ENCODE measurements around the gene FAM174A. TPM values are rescaled to one million over a fixed set of nuclear protein-coding genes. Genes with fewer than 3 reads are reported as not detected.

FAM174A gene
- total RNA-seq, 2 donors from 2014 or later = 6.9 to 9.6 TPM

GRCh38 chr5:100616981-100617380, 81.8 kb downstream of the FAM174A start:
- Mint-ChIP-seq H3K4me1 (peaks cover 5% of the 10 kb centered on the region), H3K4me3 (no peak overlapping the region), H3K9me3 (peaks cover 8% of the 10 kb centered on the region), H3K36me3 (ENCODE audit: low read depth) (no peaks in the 10 kb centered on the region), H3K27me3 (ENCODE audit: insufficient read depth) (no peaks in the 10 kb centered on the region), H3K27ac (no peak overlapping the region)
- 98 to 100% methylated on average over 2 to 3 of the region's 3 CpGs for WGBS, 2 experiments (ENCODE audit: insufficient coverage in 1 of 2, insufficient read length in 1 of 2)
- Histone ChIP-seq H3K9ac (ENCODE audit: extremely low read depth, low read length, poor library complexity, severe bottlenecking) (no peak overlapping the region), H3K4me1 (ENCODE audit: control insufficient read depth, insufficient read depth, low read length) (no peaks in the 10 kb centered on the region), H3K27ac (ENCODE audit: low read depth, low read length) (no peak overlapping the region), H3K36me3 (ENCODE audit: control insufficient read depth, insufficient read depth, low read length) (no peaks in the 10 kb centered on the region), H3K4me3 (ENCODE audit: low read length) (no peak overlapping the region), H3K27me3 (ENCODE audit: control insufficient read depth, insufficient read depth, low read length, poor library complexity, severe bottlenecking) (no peaks in the 10 kb centered on the region), H3K9me3 (ENCODE audit: control insufficient read depth, low read length) (no peaks in the 10 kb centered on the region)
- no peak for TF ChIP-seq CTCF (conservative IDR thresholded peaks at IDR 0.05)
- no peak for DNase-seq

- Histone ChIP-seq H3K27ac (ENCODE audit: low read depth, low read length) (no peak overlapping the region), H3K27me3 (ENCODE audit: control insufficient read depth, insufficient read depth, low read length, poor library complexity, severe bottlenecking) (no peaks in the 10 kb centered on the region), H3K4me1 (ENCODE audit: control insufficient read depth, insufficient read depth, low read length) (no peaks in the 10 kb centered on the region), H3K9ac (ENCODE audit: extremely low read depth, low read length, poor library complexity, severe bottlenecking) (no peak overlapping the region), H3K36me3 (ENCODE audit: control insufficient read depth, insufficient read depth, low read length) (no peaks in the 10 kb centered on the region), H3K4me3 (ENCODE audit: low read length) (no peak overlapping the region), H3K9me3 (ENCODE audit: control insufficient read depth, low read length) (no peaks in the 10 kb centered on the region)
- Mint-ChIP-seq H3K4me3 (no peak overlapping the region), H3K27me3 (ENCODE audit: insufficient read depth) (no peaks in the 10 kb centered on the region), H3K9me3 (no peaks in the 10 kb centered on the region), H3K36me3 (ENCODE audit: low read depth) (no peaks in the 10 kb centered on the region), H3K4me1 (peaks cover 7% of the 10 kb centered on the region), H3K27ac (no peak overlapping the region)
- TF ChIP-seq CTCF (conservative IDR thresholded peaks at IDR 0.05) = peak; percentile 70
- WGBS, 2 experiments (ENCODE audit: insufficient coverage in 1 of 2, insufficient read length in 1 of 2) = 69 to 80% methylated on average over 2 of the region's 2 CpGs
- no peak for DNase-seq
Measured at GRCh38 chr5:100623719-100624118, 88.5 kb downstream of the FAM174A start.

GRCh38 chr5:100634937-100635534, 99.9 kb downstream of the FAM174A start:
- WGBS, 2 experiments (ENCODE audit: insufficient coverage in 1 of 2, insufficient read length in 1 of 2) = 75% methylated on average over 1 of the region's 1 CpG; no CpG with 5 or more reads in 1 of the 2 experiments
- no peaks in the 10 kb centered on the region for H3K9me3 ChIP-seq (ENCODE audit: control insufficient read depth, low read length)
- H3K4me3 ChIP-seq (ENCODE audit: low read length) = no peak overlapping the region
- no peak for DNase-seq
- Mint-ChIP-seq H3K4me3 (no peak overlapping the region), H3K27me3 (ENCODE audit: insufficient read depth) (no peaks in the 10 kb centered on the region), H3K9me3 (no peaks in the 10 kb centered on the region), H3K27ac (no peak overlapping the region), H3K36me3 (ENCODE audit: low read depth) (no peaks in the 10 kb centered on the region), H3K4me1 (no peaks in the 10 kb centered on the region)
- H3K36me3 ChIP-seq (ENCODE audit: control insufficient read depth, insufficient read depth, low read length) = no peaks in the 10 kb centered on the region
- no peak overlapping the region for H3K9ac ChIP-seq (ENCODE audit: extremely low read depth, low read length, poor library complexity, severe bottlenecking)
- no peak overlapping the region for H3K27ac ChIP-seq (ENCODE audit: low read depth, low read length)
- H3K27me3 ChIP-seq (ENCODE audit: control insufficient read depth, insufficient read depth, low read length, poor library complexity, severe bottlenecking) = no peaks in the 10 kb centered on the region
- H3K4me1 ChIP-seq (ENCODE audit: control insufficient read depth, insufficient read depth, low read length) = peaks cover 3% of the 10 kb centered on the region
- no peak for TF ChIP-seq CTCF (conservative IDR thresholded peaks at IDR 0.05)

Data from endodermal cell (in vitro differentiated cells).